GM08714 (cell line): ENCODE data around the gene MICALL1.

Experiments
- H3K4me3 ChIP-seq: fragments of 200-500 bp; sonication (Bioruptor generic); 2 replicates; pipeline ENCODE4 v1.5.1; 2014; ENCODE audit warnings: mild to moderate bottlenecking, low read length, inconsistent platforms
- ZNF274 ChIP-seq: IDR thresholded peaks from 2 replicates; pipeline ENCODE4 v1.6.1; 2012; ENCODE audit warnings: mild to moderate bottlenecking, low read depth, low read length

Gene MICALL1

GRCh38 chr22:37905534-37906363 lies at the start of gene MICALL1:
Gene MICALL1, plus strand, starts transcription at chr22:37906297. Its CDS starts 126 bp downstream, at chr22:37906423.
- TF ChIP-seq ZNF274 = no peak
- H3K4me3 ChIP-seq = peak within 1 kb of the TSS; percentile 88

- no peak overlapping the region for H3K4me3 ChIP-seq
- no peak for TF ChIP-seq ZNF274
Measured at GRCh38 chr22:37860796-37861421, 45.2 kb upstream of the MICALL1 start.

GRCh38 chr22:37862570-37863325 lies 43.3 kb upstream of the MICALL1 start:
- H3K4me3 ChIP-seq = no peak overlapping the region
- no peak for TF ChIP-seq ZNF274

GRCh38 chr22:37865510-37865909 lies 40.6 kb upstream of the MICALL1 start:
- H3K4me3 ChIP-seq = no peak overlapping the region
- TF ChIP-seq ZNF274 = no peak

GRCh38 chr22:37870273-37870672 lies 35.8 kb upstream of the MICALL1 start:
- TF ChIP-seq ZNF274 = no peak
- H3K4me3 ChIP-seq = no peak overlapping the region

DNA sequence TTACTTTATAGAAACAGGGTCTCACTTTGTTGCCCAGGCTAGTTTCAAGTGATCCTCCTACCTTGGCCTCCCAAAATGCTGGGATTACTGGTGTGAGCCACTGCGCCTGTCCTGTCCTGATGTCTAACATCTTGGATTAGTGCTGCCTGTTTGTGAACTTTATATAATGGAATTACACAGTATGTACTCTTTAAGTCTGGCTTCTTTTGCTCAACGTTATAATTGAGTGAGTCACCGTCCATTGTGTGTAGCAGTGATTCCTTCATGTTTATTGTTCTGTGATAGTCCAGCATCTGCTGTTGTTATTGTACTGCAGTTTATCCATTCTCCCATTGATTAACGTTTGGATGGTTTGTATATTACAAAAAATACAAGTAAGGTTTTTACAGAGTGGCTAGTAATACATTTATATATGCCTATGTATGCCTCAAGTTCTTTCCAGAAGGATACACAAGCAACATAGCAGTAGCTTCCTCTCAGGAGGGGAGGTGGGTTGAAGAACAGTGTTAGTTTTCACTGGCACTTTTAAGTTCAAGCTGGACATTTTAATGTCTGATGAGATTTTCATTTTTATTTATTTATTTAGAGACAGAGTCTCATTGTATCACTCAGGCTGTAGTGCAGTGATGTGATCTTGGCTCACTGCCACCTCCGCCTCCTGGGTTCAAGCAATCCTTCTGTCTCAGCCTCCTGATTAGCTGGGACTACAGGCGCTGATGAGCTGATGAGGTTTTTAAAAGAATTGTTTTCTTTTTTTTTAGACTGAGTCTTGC lies 25.2 kb upstream of the MICALL1 start:
- no peak for TF ChIP-seq ZNF274
- no peak overlapping the region for H3K4me3 ChIP-seq

GRCh38 chr22:37884420-37884819 lies 21.7 kb upstream of the MICALL1 start:
- H3K4me3 ChIP-seq = no peak overlapping the region
- TF ChIP-seq ZNF274 = no peak

DNA sequence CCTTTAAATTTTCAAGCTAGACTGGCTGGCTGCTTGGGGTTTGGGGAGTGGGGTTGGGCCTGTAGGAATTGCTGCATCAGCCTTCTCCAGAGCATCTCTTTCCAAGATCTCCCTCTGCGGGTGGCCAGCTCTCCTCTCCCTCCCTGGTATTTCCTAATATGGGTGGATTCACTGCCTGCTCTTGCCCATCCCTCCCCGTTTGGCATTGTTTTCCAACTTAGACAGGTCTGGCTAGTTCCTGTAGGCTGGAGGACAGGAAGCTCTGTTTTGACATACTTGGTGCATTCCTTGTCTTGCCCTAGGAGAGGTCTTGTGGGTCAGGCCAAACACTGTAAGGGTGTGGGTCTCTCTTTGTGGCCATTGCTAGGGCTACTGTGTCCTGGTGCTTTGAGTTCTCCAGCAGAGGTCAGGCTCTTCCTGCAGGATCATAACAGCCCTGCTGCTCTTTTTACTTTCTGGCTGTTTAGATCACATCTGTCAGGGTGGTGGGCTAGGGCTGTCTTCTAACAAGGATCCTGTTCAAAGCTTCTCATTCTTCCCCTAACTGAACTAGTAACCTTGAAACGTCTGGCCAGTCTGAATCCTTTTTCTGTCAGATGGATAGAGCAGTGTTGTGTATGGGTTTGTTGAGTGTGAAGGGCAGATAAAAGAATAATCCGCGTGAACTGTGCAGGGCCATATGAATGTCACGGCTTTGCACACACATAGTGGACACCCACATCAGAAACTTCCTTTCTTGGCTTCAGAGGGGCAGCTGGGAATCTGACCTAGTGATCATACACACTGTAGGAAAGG lies 18.3 kb upstream of the MICALL1 start:
- no peak for TF ChIP-seq ZNF274

DNA sequence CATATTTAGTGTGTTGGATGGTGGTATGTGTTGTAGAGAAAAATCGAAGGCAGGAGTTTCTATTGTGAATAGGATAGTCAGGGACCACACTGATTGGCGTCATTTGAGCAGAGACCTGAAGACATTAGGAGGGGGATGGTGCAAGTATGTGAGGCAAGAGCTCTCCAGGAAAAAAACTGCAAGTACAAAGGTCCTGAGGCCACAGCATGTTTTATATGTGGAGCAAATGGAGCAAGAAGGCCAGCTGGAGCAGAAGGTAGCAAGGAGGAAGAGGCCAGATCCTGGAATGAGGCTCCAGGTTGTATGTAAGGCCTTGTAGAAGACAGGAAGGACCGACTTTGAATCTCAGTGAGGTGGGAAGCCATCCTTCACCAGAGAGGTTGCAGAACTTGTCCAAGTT lies 14.2 kb upstream of the MICALL1 start:
- TF ChIP-seq ZNF274 = no peak
- no peak overlapping the region for H3K4me3 ChIP-seq

More for the DNA sequence above, 18.3 kb upstream of the MICALL1 start:
- no peak overlapping the region for H3K4me3 ChIP-seq

- no peak overlapping the region for H3K4me3 ChIP-seq
- no peak for TF ChIP-seq ZNF274
Measured at GRCh38 chr22:37892566-37893335, 13.3 kb upstream of the MICALL1 start.

DNA sequence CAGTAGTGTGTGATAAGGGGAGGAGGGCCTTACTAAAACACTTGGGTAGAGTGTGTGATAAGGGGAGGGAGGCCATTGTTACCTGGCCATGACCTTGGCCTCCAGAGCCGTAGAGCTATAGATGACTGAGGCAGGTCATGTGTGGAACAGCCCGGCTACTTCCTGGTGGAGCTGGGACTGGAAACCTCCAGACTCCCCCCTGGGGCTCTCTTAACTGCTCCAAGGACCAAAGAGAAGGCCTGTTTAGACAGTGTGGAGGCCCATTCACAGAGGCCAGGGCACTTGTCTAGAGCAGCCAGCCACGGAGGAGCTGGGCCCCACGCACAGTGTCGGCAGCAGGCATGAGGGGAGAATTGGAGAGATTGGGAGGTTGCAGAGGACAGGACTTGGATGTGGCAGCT lies 12.5 kb upstream of the MICALL1 start:
- no peak overlapping the region for H3K4me3 ChIP-seq
- TF ChIP-seq ZNF274 = no peak

- H3K4me3 ChIP-seq = no peak overlapping the region
- no peak for TF ChIP-seq ZNF274
Measured at GRCh38 chr22:37894939-37895670, 11.0 kb upstream of the MICALL1 start.
